ENCODE data around the gene SH2B2.

Gene SH2B2

DNA sequence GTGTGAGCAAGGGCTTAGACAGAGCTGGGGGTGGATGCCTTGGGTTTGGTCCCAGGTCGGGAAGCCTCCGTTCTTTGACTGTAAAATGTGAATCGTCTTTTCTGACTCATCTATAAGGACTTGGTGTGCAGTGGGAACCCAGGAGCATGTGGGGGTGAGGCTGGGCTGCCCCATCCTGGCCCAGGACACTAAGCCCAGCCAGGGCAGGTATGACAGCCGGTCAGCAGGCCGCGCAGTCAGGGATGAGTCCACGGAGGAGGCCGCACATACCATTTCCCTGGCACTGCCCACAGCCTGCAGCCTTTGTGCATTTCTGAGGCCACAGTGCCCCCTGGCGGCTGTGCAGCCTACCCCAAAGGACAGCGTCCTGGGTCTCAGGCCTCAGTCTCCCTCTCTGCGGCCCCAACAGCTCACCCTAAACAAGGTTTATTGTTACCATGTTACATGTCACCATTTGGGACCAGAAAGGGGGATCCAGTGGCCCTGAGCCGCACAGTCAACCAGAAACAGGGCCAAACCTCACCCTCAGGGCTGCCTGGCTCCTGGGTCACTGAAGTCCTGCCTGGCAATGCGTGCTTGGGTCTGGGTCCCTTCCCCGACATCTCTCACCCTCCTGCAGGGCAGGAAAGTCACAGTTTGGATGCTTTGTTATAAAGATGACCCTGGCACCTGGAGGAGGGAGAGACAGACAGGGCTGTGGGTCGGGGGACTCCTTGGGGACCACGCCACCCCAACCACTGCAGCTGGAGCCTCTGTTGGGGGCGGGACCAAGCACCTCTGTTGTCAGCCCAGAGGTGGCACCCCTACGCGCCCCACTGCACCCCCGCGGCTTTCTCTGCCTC is 14.4 kb upstream of the SH2B2 start:
- no peaks in the 10 kb centered on the region for H3K9me3 ChIP-seq
- no peak overlapping the region for H3K4me3 ChIP-seq
- no peaks in the 10 kb centered on the region for H3K27me3 ChIP-seq (ENCODE audit: low read depth)
- no peaks in the 10 kb centered on the region for H3K4me1 ChIP-seq
- no peaks in the 10 kb centered on the region for H3K36me3 ChIP-seq (replicated peaks)
- in situ Hi-C loops (cut with MboI; ENCODE audit: low sequenced_read_pairs), result loop anchor here (5.0 to 25.0 kb wide), 2 partner anchors 730 to 1135 kb away; partner anchors contain the start of gene SERPINE1
- peak; percentile 34 to 89 for DNase-seq (ENCODE audit: low spot score in 2 of 2)

DNA sequence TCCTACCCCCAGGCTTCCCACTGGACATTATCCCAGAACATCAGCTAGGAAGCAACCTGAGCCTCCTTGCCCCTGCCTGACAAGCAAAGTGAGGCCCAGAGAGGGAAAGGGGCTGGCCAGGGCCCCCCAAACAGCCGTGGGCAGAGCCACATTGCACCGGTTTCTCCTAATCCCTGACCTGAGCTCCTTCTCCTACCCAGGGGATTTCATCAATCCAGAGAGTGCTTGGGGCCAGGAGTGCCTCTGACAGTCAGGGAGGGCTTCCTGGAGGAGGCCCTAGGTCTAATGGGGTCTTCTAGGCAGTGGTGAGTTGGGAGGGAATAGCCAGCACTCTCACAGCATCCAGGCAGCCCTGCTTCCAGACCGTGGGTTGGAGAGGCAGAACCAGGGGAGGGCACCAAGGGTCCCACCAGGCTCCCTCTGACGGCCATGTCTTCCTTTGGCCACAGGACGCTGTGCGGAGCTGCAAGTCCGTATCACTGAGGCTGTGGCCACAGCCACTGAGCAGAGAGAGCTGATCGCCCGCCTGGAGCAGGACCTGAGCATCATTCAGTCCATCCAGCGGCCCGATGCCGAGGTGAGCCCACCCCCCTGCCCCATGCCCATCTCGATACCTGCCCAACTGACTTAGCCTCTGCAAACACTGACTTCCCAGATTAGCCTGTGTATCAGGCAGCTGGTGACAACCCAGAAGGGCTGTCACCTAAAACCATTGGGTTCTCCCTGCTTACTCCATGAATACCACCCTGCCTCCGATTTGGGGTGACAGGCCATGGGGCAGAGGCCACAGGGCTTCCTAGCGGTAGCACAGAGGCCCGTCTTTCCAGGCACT is 13.5 kb upstream of the SH2B2 start:
- in situ Hi-C loops (cut with MboI; ENCODE audit: low sequenced_read_pairs), result loop anchor here (5.0 to 25.0 kb wide), 2 partner anchors 731 to 1136 kb away; partner anchors contain the start of gene SERPINE1
- Histone ChIP-seq H3K9me3 (no peaks in the 10 kb centered on the region), H3K36me3 (replicated peaks) (no peaks in the 10 kb centered on the region), H3K4me1 (no peaks in the 10 kb centered on the region), H3K27me3 (ENCODE audit: low read depth) (no peaks in the 10 kb centered on the region), H3K4me3 (no peak overlapping the region)
- DNase-seq (ENCODE audit: low spot score in 2 of 2), result no peak

DNA sequence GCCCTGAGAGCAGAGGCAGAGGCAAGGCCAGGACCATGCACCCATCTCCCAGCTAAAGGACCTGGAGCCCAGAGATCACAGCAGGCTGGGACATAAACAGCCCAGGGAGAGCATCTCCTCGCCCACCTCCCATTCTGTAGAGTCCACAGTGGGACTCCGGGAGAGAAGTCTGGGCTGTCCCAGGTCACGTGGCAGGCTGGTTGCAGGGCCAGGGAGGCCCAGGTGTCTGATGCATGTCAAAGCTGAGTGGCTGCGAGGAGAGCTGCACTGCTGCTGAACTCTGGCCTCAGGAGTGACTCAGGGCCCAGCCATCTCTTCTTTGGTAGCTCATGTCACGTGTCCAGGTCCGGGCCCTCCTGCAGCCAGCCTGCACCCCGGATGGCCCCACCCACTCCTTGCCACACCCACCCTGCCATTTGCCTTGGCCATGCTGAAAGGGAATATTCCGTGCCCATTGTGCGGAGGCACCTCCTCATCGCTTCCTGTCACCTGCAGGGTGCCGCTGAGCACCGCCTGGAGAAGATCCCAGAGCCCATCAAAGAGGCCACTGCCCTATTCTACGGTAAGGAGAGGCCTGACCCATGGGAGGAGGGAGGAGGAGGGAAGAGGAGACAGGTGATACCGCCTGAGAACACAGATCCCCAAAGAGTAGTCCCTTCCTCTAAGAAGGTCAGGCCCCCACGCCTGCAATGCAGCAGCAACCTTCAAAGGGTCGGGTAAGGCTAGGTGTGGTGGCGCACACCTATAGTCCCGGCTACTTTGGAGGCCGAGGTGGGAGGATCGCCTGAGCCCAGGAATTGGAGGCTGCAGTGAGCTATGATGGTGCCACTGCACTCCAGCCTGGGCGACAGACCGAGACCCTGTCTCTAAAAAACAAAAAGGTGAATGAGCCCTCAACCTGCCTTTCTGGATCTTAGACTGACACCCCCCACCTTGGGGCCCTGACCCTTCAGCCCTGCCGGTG is 12.6 kb upstream of the SH2B2 start:
- peak in 1 of 2 experiments; percentile 47 for DNase-seq (ENCODE audit: low spot score in 2 of 2)
- no peak overlapping the region for H3K4me3 ChIP-seq
- in situ Hi-C loops (cut with MboI; ENCODE audit: low sequenced_read_pairs), result loop anchor here (5.0 to 25.0 kb wide), 2 partner anchors 732 to 1137 kb away; partner anchors contain the start of gene SERPINE1

DNA sequence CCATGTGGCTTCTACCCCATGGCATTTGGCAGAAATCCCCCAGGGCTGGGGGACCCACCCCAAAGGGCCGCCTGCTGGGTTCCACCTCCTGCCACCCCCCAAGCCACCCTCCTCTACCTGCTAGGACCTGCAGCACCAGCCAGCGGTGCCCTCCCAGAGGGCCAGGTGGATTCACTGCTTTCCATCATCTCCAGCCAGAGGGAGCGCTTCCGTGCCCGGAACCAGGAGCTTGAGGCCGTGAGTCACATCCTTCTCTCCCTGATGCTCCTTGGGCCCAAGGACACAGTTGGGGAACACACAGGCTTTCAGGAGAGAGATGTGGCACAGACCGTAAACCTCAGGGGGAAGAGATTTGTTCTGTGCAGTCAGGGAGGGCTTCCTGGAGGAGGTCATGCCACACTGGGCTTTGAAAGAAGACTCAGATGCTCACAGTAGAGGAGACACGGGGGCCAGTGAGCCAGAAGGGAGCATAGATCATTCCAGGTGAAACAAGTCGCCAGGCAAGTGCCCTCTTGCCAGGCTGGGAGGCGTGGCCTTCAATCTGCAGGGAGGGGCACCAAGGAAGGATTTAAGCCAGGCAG is 11.5 kb upstream of the SH2B2 start:
- H3K27me3 ChIP-seq (ENCODE audit: low read depth), result no peaks in the 10 kb centered on the region
- no peak for DNase-seq (ENCODE audit: low spot score in 2 of 2)
- H3K4me1 ChIP-seq, result no peaks in the 10 kb centered on the region
- in situ Hi-C loops (cut with MboI; ENCODE audit: low sequenced_read_pairs), result loop anchor here (5.0 kb wide), 1 partner anchor 117 kb away; no protein-coding TSS in a partner anchor
- no peaks in the 10 kb centered on the region for H3K36me3 ChIP-seq (replicated peaks)
- H3K4me3 ChIP-seq, result no peak overlapping the region
- H3K9me3 ChIP-seq, result no peaks in the 10 kb centered on the region

More for the DNA sequence above, 12.6 kb upstream of the SH2B2 start:
- H3K36me3 ChIP-seq (replicated peaks), result no peaks in the 10 kb centered on the region
- no peaks in the 10 kb centered on the region for H3K9me3 ChIP-seq
- no peaks in the 10 kb centered on the region for H3K27me3 ChIP-seq (ENCODE audit: low read depth)
- no peaks in the 10 kb centered on the region for H3K4me1 ChIP-seq

DNA sequence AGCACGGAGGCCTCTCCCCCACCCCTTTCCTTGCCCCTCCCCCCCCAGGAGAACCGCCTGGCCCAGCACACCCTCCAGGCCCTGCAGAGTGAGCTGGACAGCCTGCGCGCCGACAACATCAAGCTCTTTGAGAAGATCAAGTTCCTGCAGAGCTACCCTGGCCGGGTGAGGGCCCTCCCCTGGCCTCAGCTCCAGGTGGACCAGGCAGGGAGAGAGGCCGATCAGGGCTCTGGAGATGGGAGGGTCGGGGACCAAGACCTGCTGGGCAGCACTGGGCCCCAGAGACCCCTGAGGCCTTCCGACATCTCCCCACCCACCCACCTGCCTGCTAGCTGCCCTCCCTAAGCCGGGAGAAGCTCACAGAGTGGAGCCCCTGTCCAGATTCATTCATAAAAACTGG is 8.8 kb upstream of the SH2B2 start:
- H3K4me1 ChIP-seq, result no peaks in the 10 kb centered on the region
- no peaks in the 10 kb centered on the region for H3K27me3 ChIP-seq (ENCODE audit: low read depth)
- in situ Hi-C loops (cut with MboI; ENCODE audit: low sequenced_read_pairs), result loop anchor here (5.0 kb wide), 1 partner anchor 114 kb away; no protein-coding TSS in a partner anchor
- no peaks in the 10 kb centered on the region for H3K9me3 ChIP-seq
- H3K36me3 ChIP-seq (replicated peaks), result no peaks in the 10 kb centered on the region
- H3K4me3 ChIP-seq, result no peak overlapping the region
- no peak for DNase-seq (ENCODE audit: low spot score in 2 of 2)

GRCh38 chr7:102279537-102280400 is 6.9 kb upstream of the SH2B2 start:
- peak; percentile 65 to 86 for DNase-seq (ENCODE audit: low spot score in 2 of 2)

DNA sequence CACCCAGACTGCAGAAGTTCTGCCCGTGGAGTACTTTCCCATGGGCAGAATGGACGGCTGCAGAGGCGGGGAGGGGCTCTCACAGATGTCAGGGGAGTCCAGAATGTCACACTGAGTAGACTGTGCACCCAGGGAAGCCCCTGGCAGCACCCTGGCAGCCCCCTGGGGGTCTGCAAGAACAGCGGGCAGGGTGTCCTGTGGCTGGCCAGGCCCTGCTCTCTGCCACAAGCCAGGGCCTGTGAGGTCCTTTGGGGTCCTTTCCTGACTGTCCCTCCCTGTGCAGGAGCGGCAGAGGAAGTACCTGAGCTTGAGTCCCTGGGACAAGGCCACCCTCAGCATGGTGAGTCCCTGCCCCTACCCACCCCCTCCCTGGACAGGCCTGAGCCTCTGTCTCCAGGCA is 6.1 kb upstream of the SH2B2 start:
- no peaks in the 10 kb centered on the region for H3K9me3 ChIP-seq
- in situ Hi-C loops (cut with MboI; ENCODE audit: low sequenced_read_pairs), result no loop called here
- H3K4me3 ChIP-seq, result no peak overlapping the region
- DNase-seq (ENCODE audit: low spot score in 2 of 2), result no peak
- H3K4me1 ChIP-seq, result no peaks in the 10 kb centered on the region
- no peaks in the 10 kb centered on the region for H3K27me3 ChIP-seq (ENCODE audit: low read depth)
- no peaks in the 10 kb centered on the region for H3K36me3 ChIP-seq (replicated peaks)

More at GRCh38 chr7:102279537-102280400, 6.9 kb upstream of the SH2B2 start:
- H3K4me1 ChIP-seq, result no peaks in the 10 kb centered on the region
- H3K4me3 ChIP-seq, result no peak overlapping the region
- H3K27me3 ChIP-seq (ENCODE audit: low read depth), result no peaks in the 10 kb centered on the region
- no peaks in the 10 kb centered on the region for H3K36me3 ChIP-seq (replicated peaks)
- no peaks in the 10 kb centered on the region for H3K9me3 ChIP-seq
- in situ Hi-C loops (cut with MboI; ENCODE audit: low sequenced_read_pairs), result loop anchor here (5.0 kb wide), 1 partner anchor 113 kb away; no protein-coding TSS in a partner anchor

- in situ Hi-C loops (cut with MboI; ENCODE audit: low sequenced_read_pairs), result no loop called here
- H3K4me3 ChIP-seq, result no peak overlapping the region
- H3K36me3 ChIP-seq (replicated peaks), result no peaks in the 10 kb centered on the region
- peaks cover 8% of the 10 kb centered on the region; the same call in 1 of the 2 replicates for H3K4me1 ChIP-seq
- no peaks in the 10 kb centered on the region for H3K27me3 ChIP-seq (ENCODE audit: low read depth)
- H3K9me3 ChIP-seq, result no peaks in the 10 kb centered on the region
- no peak for DNase-seq (ENCODE audit: low spot score in 2 of 2)
Observed at GRCh38 chr7:102281785-102282184, 4.9 kb upstream of the SH2B2 start.

- in situ Hi-C loops (cut with MboI; ENCODE audit: low sequenced_read_pairs), result no loop called here
- Histone ChIP-seq H3K4me3 (no peak overlapping the region), H3K36me3 (replicated peaks) (no peaks in the 10 kb centered on the region), H3K27me3 (ENCODE audit: low read depth) (no peaks in the 10 kb centered on the region), H3K4me1 (peaks cover 8% of the 10 kb centered on the region; the same call in 1 of the 2 replicates), H3K9me3 (no peaks in the 10 kb centered on the region)
- no peak for DNase-seq (ENCODE audit: low spot score in 2 of 2)
Observed at GRCh38 chr7:102282465-102283362, 4.0 kb upstream of the SH2B2 start.

DNA sequence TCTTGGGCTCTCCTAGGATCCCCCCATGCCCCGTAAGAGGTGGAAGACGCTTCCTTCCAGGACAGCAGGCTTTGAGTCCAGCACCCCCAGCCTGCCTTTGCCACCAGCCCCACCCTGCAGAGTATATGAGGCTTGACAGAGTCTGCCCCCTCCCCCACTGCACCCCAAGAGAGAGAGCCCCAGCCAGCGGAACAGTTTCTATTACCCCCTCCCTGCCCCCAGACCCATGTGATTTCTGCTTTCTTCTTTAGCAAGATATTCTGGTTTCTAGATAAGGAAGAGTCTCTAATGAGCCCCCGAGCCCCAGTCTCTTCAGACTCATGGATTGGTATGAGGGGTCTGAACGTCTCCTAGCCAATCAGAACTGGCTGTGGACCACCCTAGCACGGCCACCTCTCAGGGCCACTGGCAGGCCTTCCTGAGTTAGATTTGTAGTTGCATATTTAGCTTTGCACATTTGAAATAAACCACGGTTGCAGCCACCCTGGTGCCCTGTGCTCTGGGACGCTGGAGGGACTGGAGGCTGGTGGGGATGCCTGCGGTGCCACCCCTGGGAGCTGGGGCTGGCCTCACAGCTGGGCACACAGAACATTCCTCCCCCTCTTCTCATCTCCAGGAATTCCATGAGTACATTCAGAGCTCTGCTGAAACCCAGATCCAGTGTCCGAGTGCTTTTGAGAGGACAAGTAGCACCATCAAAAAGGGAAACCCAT is 3.0 kb upstream of the SH2B2 start:
- in situ Hi-C loops (cut with MboI; ENCODE audit: low sequenced_read_pairs), result no loop called here
- peaks cover 8% of the 10 kb centered on the region; the same call in 1 of the 2 replicates for H3K4me1 ChIP-seq
- H3K27me3 ChIP-seq (ENCODE audit: low read depth), result no peaks in the 10 kb centered on the region
- DNase-seq (ENCODE audit: low spot score in 2 of 2), result no peak
- H3K9me3 ChIP-seq, result no peaks in the 10 kb centered on the region
- H3K36me3 ChIP-seq (replicated peaks), result no peaks in the 10 kb centered on the region
- no peak overlapping the region for H3K4me3 ChIP-seq

- Histone ChIP-seq H3K4me1 (peaks cover 8% of the 10 kb centered on the region; the same call in 1 of the 2 replicates), H3K36me3 (replicated peaks) (no peaks in the 10 kb centered on the region), H3K9me3 (no peaks in the 10 kb centered on the region), H3K27me3 (ENCODE audit: low read depth) (no peaks in the 10 kb centered on the region), H3K4me3 (no peak overlapping the region)
- in situ Hi-C loops (cut with MboI; ENCODE audit: low sequenced_read_pairs), result no loop called here
- no peak for DNase-seq (ENCODE audit: low spot score in 2 of 2)
Observed at GRCh38 chr7:102284399-102284798, 2.3 kb upstream of the SH2B2 start.

All from HAP-1 (cell line).